Epidermal melanocyte (primary cell): ENCODE measurements around the gene MGME1.

ENCODE experiments used
- DNase-seq: peaks from one replicate; pipeline ENCODE4 v3.0.0; 2011; ENCODE audit warnings: low spot score; ENCODE audit not compliant: insufficient read length

MGME1 gene

DNA sequence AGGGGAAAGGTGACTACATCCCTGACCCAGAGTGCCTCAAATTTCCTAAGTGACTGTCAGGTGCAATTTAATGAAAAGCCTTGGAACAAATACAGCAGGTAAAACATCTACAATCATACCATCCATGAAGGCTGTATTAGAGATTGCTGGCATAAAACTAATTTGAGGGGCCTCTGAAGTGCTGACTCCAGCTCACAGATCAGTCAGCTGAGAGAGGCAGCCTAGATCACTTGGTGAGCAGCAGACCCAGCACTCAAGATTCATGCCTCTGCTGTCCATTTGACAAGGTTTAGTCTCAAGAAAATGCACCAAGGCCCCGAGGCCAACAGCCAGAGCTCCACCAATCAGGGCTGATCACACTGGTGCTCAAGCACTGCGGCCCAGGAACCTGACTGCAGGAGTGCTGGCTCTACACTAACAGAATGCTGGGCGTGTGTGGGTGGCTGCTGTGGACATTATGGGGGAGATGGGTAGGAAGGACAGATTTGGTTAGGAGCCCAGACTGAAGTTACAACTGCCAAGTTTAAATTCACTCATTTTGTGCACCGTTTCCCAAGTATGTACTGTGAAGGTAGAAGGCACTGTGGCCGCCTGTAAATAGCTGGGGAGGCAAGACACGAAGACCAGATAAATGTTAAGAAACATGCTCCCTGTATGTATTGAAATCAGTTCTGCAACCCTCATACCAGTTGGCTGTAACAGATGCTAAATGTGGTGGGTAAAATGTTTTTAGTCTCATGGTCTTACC is 28.4 kb upstream of the MGME1 start:
- DNase-seq = no peak

DNA sequence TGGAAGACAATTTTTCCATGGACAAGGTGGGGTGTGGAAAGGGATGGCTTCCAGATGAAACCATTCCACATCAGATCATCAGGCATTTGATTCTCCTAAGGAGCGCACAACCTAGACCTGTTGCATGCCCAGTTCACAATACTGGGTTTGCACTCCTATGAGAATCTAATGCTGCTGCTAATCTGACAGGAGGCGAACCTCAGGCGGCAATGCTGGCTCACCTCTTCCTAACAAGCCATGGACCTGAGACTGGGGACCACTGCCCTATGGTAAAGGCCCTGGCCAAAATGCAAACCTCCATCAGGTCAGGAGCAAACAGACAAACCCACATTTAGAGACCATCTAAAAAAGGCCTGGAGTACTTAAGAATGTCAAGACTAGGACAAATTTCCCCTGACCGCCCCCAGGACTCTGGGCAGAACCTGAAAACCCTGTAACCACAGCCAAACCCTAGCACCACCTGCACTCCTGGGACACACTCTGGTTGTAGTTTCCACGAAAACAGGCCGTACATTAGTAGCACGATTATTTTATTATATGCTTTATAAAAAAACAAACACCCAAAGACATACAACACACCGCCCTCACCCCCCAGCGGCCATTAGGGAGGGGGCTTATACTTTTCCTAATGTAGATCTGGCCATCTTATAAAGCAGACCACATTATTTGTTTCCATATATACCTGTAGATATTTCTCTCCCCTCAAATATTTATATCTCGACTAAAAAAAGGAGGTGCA is 27.6 kb upstream of the MGME1 start:
- no peak for DNase-seq

DNA sequence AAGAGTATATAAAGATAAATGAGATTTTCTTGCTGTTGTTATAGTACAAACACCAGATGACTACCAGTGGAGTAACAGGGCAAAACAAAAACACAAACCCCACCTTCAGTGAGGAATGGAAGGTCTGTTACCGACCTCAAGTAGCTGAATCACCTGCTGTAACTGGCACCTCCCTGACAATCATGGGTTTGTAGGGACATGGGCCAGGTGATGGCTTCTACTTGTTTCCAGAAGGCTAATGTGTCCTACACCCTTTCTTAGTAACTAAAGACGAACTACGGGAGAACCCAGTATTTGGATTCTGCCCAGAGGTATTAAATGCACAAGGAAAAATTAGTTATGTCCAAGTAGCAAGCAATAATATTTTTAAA is 27.0 kb upstream of the MGME1 start:
- no peak for DNase-seq

- no peak for DNase-seq
Observed at GRCh38 chr20:17943343-17943742, 25.5 kb upstream of the MGME1 start.

DNA sequence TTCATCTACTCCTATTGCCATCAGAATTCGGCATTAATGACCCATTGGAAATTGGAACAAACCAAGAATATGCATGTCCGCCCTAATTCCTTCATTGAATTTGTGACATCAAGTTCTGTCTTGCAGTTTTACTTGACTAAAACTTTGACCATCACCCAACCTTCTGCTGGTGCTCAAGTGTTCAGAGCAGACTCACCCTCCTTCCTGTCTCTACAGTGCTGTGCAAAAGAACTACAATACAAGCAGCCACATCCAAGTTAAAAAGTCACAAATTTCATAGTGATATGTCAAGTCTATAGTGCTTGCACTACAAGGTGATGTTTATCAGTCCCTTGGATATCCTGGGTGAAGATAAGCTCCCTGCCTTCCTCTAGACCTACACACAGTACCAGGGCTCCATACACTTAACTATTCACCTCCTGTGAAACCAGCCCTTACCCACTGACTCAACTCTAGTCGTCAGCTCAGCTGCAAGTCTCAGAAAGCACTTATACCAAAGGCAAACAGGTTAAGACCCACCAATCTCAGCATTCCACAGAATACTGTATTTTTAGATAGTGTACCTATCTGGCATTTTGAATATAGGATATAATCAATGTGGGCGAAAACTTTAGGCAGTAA is 23.9 kb upstream of the MGME1 start:
- no peak for DNase-seq

- DNase-seq = no peak
Observed at GRCh38 chr20:17946040-17946439, 22.8 kb upstream of the MGME1 start.

DNA sequence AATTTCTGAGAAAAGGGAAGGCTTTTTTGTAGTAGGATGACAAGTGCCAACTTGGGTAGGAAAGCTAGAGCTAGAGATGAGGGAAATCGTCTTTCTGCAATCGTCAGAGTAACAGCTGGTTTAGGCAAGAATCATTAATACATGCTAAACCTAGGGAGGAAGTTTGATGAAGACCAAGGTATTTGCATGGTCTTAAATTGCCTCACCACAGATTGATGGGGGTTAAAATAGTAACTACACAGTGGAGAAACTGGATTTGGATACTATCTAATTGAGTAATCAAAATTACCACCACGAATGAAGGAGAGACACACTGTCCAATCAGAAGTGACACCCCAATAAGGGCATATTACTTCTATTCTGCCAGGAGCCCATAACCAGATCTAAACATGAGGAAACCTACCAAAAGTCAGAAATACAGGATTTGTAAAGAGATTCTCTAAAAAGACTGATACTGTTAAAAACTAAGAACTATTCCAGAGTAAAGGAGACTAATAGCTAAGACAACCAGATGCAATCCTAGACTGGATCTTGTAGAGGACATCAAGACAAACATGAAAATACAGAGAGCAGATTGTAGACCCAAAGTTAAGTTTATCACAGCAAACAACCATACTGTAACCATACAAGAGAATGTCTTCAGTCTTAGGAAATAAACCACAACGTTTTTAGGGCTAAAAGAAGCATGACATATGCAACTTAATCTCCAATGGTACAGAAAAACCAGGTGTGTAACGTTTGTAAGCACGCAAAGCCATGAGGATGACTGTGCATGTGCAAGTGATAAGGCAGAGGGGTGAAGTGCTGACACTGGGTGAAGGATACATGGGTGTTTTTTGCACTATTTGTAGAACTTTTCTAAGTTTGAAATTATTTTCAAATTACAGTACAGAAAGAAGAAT is 22.0 kb upstream of the MGME1 start:
- DNase-seq = no peak

- no peak for DNase-seq
Observed at GRCh38 chr20:17947474-17947815, 21.4 kb upstream of the MGME1 start.

DNA sequence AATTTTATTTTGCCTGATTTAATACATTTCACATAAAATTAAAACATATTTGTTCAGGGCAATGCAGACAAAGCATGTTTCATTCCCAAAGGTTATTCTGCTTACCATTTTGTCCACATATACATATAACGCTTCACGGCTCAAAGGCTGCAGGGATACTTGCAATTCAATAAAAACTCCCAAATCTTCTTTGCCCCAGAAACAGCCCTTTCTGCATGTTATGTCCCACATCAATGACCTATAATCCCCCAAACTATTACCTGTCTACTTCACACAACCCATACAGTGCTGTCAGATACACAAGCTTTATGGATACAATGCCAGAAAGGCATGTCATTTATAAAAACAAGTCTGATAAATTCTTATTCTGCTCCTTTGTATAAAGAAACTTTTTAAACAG is 20.4 kb upstream of the MGME1 start:
- no peak for DNase-seq

GRCh38 chr20:17949899-17950298 is 18.9 kb upstream of the MGME1 start:
- no peak for DNase-seq

GRCh38 chr20:17950670-17951069 is 18.1 kb upstream of the MGME1 start:
- no peak for DNase-seq

- no peak for DNase-seq
Observed at GRCh38 chr20:17951323-17951722, 17.5 kb upstream of the MGME1 start.

- no peak for DNase-seq
Observed at GRCh38 chr20:17952692-17953684, 15.8 kb upstream of the MGME1 start.

DNA sequence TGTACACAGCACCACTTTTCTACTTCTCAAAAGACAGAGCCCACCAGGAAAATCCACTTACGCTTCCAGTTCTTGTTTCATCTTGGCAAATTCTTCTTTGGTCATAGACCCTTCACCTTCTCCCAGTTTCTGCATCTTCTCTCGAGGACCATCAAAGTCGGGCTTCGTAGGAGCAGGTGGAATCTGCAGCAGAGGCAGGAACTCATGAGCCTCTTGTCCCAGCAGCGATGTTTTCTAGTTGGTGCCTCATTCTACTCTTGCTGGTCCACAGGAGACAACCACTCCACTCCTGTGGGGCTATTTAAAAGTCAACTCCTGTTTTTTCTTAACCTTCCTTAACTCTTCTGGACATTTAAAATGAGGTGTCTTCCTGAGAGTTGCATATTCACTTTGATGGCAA is 14.9 kb upstream of the MGME1 start:
- no peak for DNase-seq

DNA sequence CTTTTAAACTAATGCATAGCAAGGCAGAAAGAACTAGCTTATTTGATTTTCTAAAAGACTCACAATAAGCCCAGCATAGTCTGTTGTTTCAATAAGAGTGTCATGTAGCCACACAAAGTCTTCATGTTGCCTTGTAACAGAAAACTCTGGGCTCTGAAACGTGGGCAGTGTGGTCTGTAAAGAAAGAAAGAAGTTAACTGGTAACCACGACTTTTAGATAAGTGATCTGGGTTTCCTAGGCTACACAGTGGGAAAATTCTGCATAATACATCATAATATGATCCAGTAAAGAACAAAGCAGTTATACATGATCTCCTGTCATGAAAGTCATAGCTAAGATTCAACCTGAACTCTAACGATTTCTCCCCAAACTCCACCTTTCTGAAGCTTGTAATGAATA is 13.5 kb upstream of the MGME1 start:
- DNase-seq = no peak

GRCh38 chr20:17956099-17956685 is 12.6 kb upstream of the MGME1 start:
- DNase-seq = no peak

GRCh38 chr20:17957505-17958363 is 11.1 kb upstream of the MGME1 start:
- DNase-seq = no peak

- DNase-seq = no peak
Observed at GRCh38 chr20:17958373-17959256, 10.2 kb upstream of the MGME1 start.
